H1 (cell line): ENCODE results near the gene BTN1A1. TPM values are rescaled to one million over a fixed set of nuclear protein-coding genes. Genes with fewer than 3 reads are reported as not detected.

Experiments
- polyA plus RNA-seq, 7 experiments: library from polyadenylated mRNA; depleted of rRNA in 3 of 7; stranded (reverse) in 5 of 7; unstranded in 2 of 7; fragments of >200 nt in 5 of 7; fragments of 200-250 nt in 2 of 7; gene quantifications; 1 replicate in 5 of 7; 2 replicates in 1 of 7; 4 replicates in 1 of 7; pipeline versions ENCODE4 v1.2.1 to v1.2.3, GENCODE V29; 2011 to 2013; ENCODE audit warnings: missing spikeins in 2 of 7, mixed read lengths in 2 of 7
- total RNA-seq: library from RNA; stranded (reverse); fragmentation: NEBNext Ultra II Directional; extraction: Animal tissue kit (Norgen Biotek cat#: 25700); gene quantifications from 2 replicates; pipeline ENCODE4 v1.2.1, GENCODE V29; 2021
- TF ChIP-seq, protein P1 (sequence below): fragments of 300-600 bp; sonication (generic); IDR thresholded peaks from 2 replicates; pipeline ENCODE4 v1.7.1; 2012; ENCODE audit warnings: low read length, moderate library complexity, mild to moderate bottlenecking, inconsistent platforms; ENCODE audit not compliant: insufficient replicate concordance

The BTN1A1 gene
- total and polyA plus RNA-seq, 2 of the 8 experiments (the other 6 are each of a cell fraction or from before 2014, with no cell fraction given): 0.28 to 0.35 TPM

DNA sequence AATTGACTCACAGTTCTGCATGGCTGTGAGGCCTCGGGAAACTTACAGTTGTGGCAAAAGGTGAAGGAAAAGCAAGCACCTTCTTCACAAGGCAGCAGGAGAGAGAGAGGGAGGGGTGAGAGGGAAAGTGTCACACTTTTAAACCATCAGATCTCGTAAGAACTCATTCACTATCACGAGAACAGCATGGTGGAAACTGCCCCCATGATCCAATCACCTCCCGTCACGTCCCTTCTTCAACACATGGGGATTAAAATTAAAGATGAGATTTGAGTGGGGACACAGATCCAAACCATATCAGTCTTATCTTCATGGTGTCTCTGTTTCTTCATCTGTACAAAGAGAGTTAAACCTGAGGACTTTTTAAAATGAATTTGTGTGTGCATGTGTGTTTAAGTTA, 13.7 kb upstream of the BTN1A1 start (continued):
- TF ChIP-seq, protein P1, sequence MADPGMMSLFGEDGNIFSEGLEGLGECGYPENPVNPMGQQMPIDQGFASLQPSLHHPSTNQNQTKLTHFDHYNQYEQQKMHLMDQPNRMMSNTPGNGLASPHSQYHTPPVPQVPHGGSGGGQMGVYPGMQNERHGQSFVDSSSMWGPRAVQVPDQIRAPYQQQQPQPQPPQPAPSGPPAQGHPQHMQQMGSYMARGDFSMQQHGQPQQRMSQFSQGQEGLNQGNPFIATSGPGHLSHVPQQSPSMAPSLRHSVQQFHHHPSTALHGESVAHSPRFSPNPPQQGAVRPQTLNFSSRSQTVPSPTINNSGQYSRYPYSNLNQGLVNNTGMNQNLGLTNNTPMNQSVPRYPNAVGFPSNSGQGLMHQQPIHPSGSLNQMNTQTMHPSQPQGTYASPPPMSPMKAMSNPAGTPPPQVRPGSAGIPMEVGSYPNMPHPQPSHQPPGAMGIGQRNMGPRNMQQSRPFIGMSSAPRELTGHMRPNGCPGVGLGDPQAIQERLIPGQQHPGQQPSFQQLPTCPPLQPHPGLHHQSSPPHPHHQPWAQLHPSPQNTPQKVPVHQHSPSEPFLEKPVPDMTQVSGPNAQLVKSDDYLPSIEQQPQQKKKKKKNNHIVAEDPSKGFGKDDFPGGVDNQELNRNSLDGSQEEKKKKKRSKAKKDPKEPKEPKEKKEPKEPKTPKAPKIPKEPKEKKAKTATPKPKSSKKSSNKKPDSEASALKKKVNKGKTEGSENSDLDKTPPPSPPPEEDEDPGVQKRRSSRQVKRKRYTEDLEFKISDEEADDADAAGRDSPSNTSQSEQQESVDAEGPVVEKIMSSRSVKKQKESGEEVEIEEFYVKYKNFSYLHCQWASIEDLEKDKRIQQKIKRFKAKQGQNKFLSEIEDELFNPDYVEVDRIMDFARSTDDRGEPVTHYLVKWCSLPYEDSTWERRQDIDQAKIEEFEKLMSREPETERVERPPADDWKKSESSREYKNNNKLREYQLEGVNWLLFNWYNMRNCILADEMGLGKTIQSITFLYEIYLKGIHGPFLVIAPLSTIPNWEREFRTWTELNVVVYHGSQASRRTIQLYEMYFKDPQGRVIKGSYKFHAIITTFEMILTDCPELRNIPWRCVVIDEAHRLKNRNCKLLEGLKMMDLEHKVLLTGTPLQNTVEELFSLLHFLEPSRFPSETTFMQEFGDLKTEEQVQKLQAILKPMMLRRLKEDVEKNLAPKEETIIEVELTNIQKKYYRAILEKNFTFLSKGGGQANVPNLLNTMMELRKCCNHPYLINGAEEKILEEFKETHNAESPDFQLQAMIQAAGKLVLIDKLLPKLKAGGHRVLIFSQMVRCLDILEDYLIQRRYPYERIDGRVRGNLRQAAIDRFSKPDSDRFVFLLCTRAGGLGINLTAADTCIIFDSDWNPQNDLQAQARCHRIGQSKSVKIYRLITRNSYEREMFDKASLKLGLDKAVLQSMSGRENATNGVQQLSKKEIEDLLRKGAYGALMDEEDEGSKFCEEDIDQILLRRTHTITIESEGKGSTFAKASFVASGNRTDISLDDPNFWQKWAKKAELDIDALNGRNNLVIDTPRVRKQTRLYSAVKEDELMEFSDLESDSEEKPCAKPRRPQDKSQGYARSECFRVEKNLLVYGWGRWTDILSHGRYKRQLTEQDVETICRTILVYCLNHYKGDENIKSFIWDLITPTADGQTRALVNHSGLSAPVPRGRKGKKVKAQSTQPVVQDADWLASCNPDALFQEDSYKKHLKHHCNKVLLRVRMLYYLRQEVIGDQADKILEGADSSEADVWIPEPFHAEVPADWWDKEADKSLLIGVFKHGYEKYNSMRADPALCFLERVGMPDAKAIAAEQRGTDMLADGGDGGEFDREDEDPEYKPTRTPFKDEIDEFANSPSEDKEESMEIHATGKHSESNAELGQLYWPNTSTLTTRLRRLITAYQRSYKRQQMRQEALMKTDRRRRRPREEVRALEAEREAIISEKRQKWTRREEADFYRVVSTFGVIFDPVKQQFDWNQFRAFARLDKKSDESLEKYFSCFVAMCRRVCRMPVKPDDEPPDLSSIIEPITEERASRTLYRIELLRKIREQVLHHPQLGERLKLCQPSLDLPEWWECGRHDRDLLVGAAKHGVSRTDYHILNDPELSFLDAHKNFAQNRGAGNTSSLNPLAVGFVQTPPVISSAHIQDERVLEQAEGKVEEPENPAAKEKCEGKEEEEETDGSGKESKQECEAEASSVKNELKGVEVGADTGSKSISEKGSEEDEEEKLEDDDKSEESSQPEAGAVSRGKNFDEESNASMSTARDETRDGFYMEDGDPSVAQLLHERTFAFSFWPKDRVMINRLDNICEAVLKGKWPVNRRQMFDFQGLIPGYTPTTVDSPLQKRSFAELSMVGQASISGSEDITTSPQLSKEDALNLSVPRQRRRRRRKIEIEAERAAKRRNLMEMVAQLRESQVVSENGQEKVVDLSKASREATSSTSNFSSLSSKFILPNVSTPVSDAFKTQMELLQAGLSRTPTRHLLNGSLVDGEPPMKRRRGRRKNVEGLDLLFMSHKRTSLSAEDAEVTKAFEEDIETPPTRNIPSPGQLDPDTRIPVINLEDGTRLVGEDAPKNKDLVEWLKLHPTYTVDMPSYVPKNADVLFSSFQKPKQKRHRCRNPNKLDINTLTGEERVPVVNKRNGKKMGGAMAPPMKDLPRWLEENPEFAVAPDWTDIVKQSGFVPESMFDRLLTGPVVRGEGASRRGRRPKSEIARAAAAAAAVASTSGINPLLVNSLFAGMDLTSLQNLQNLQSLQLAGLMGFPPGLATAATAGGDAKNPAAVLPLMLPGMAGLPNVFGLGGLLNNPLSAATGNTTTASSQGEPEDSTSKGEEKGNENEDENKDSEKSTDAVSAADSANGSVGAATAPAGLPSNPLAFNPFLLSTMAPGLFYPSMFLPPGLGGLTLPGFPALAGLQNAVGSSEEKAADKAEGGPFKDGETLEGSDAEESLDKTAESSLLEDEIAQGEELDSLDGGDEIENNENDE: no peak
